Neural progenitor cell (in vitro differentiated cells): ENCODE measurements around the gene PRG3. TPM values are rescaled to one million over a fixed set of nuclear protein-coding genes. Genes with fewer than 3 reads are reported as not detected.

Source experiments
- DNase-seq: peaks from one replicate; pipeline ENCODE4 v3.0.0-alpha.2; 2016; ENCODE audit warnings: low spot score
- H2AFZ ChIP-seq: fragments of 200-600 bp; sonication (generic); replicated peaks from 2 replicates; pipeline ENCODE4 v1.6.1; 2016; ENCODE audit warnings: antibody characterized with exemption
- H3F3A ChIP-seq: fragments of 200-600 bp; sonication (generic); 2 replicates; pipeline ENCODE4 v1.6.1; 2016; ENCODE audit warnings: antibody characterized with exemption, low read depth
- H3K27ac ChIP-seq: fragments of 200-600 bp; sonication (generic); 2 replicates; pipeline ENCODE4 v1.5.1; 2016; ENCODE audit warnings: mild to moderate bottlenecking
- H3K27me3 ChIP-seq: fragments of 200-600 bp; sonication (generic); 2 replicates; pipeline ENCODE4 v1.6.1; 2016; ENCODE audit warnings: mild to moderate bottlenecking, moderate library complexity
- H3K36me3 ChIP-seq: fragments of 200-600 bp; sonication (generic); 2 replicates; pipeline ENCODE4 v1.5.1; 2016
- H3K4me1 ChIP-seq: fragments of 200-600 bp; sonication (generic); 2 replicates; pipeline ENCODE4 v1.6.1; 2016; ENCODE audit warnings: mixed run types
- H3K4me2 ChIP-seq: fragments of 200-600 bp; sonication (generic); 2 replicates; pipeline ENCODE4 v1.6.1; 2016
- H3K4me3 ChIP-seq: fragments of 200-600 bp; sonication (generic); 2 replicates; pipeline ENCODE4 v1.5.1; 2016
- H3K79me2 ChIP-seq: fragments of 200-600 bp; sonication (generic); 2 replicates; pipeline ENCODE4 v1.6.1; 2016; ENCODE audit warnings: low read depth
- H3K9ac ChIP-seq: fragments of 200-600 bp; sonication (generic); 2 replicates; pipeline ENCODE4 v1.6.1; 2016
- H3K9me3 ChIP-seq: fragments of 200-600 bp; sonication (generic); 2 replicates; pipeline ENCODE4 v1.5.1; 2016; ENCODE audit warnings: low read depth
- H4K20me1 ChIP-seq: fragments of 200-600 bp; sonication (generic); 2 replicates; pipeline ENCODE4 v1.6.1; 2016; ENCODE audit warnings: low read depth
- H3K27ac Mint-ChIP-seq: 3 replicates; pipeline ENCODE4 v1.8.0; 2021; ENCODE audit warnings: mixed read lengths
- H3K27me3 Mint-ChIP-seq: 2 replicates; pipeline ENCODE4 v1.8.0; 2022; ENCODE audit warnings: low read depth, mild to moderate bottlenecking, inconsistent platforms, moderate library complexity, mixed read lengths; ENCODE audit not compliant: insufficient read depth
- H3K36me3 Mint-ChIP-seq: 3 replicates; pipeline ENCODE4 v1.8.0; 2021; ENCODE audit warnings: mixed read lengths
- H3K4me1 Mint-ChIP-seq: 3 replicates; pipeline ENCODE4 v1.8.0; 2021; ENCODE audit warnings: mixed read lengths
- H3K4me3 Mint-ChIP-seq: 3 replicates; pipeline ENCODE4 v1.8.0; 2021; ENCODE audit warnings: mild to moderate bottlenecking, moderate library complexity, mixed read lengths
- H3K9me3 Mint-ChIP-seq: 3 replicates; pipeline ENCODE4 v1.8.0; 2020; ENCODE audit warnings: mixed read lengths
- CTCF ChIP-seq: fragments of 200-600 bp; sonication (generic); IDR thresholded peaks from 2 replicates; pipeline ENCODE4 v1.5.1; 2017; ENCODE audit warnings: antibody characterized with exemption, mild to moderate bottlenecking
- EZH2 ChIP-seq: fragments of 200-600 bp; sonication (generic); IDR thresholded peaks from 2 replicates; pipeline ENCODE4 v1.6.1; 2017; ENCODE audit warnings: antibody characterized with exemption, mild to moderate bottlenecking, moderate library complexity
- EZH2phosphoT487 ChIP-seq: fragments of 200-600 bp; sonication (generic); IDR thresholded peaks from 2 replicates; pipeline ENCODE4 v1.6.1; 2017; ENCODE audit warnings: antibody characterized with exemption
- total RNA-seq: library from RNA; depleted of rRNA; stranded (reverse); fragments of >200 nt; gene quantifications from 2 replicates; pipeline ENCODE4 v1.2.3, GENCODE V29; 2015; ENCODE audit warnings: low replicate concordance

The PRG3 gene
- total RNA-seq, 1 donor from 2014 or later, result not detected

- Mint-ChIP-seq H3K4me1 (no peaks in the 10 kb centered on the region), H3K4me3 (no peak overlapping the region), H3K27me3 (peaks cover 18% of the 10 kb centered on the region), H3K27ac (no peak overlapping the region), H3K36me3 (no peaks in the 10 kb centered on the region), H3K9me3 (no peaks in the 10 kb centered on the region)
- Histone ChIP-seq H3K4me3 (no peak overlapping the region), H3K4me2 (no peak overlapping the region), H3K27me3 (peaks cover 14% of the 10 kb centered on the region), H2AFZ (no peak overlapping the region), H3K9me3 (no peaks in the 10 kb centered on the region), H3K36me3 (no peaks in the 10 kb centered on the region), H3K79me2 (no peaks in the 10 kb centered on the region), H3F3A (no peaks in the 10 kb centered on the region), H3K27ac (no peak overlapping the region), H4K20me1 (no peaks in the 10 kb centered on the region), H3K9ac (no peak overlapping the region), H3K4me1 (no peaks in the 10 kb centered on the region)
- no peak for TF ChIP-seq CTCF
- DNase-seq, result no peak
Measured at GRCh38 chr11:57375490-57375889, 5.5 kb downstream of the PRG3 start.

- Histone ChIP-seq H2AFZ (no peak overlapping the region), H3F3A (no peaks in the 10 kb centered on the region), H3K4me3 (no peak overlapping the region), H3K4me1 (no peaks in the 10 kb centered on the region), H3K9ac (no peak overlapping the region), H3K27ac (no peak overlapping the region), H4K20me1 (no peaks in the 10 kb centered on the region), H3K36me3 (no peaks in the 10 kb centered on the region), H3K27me3 (peaks cover 14% of the 10 kb centered on the region), H3K9me3 (no peaks in the 10 kb centered on the region), H3K4me2 (no peak overlapping the region), H3K79me2 (no peaks in the 10 kb centered on the region)
- no peak overlapping the region for H3K27ac Mint-ChIP-seq
- TF ChIP-seq EZH2 (no peak), CTCF (no peak), EZH2phosphoT487 (no peak)
- H3K4me3 Mint-ChIP-seq, result no peak overlapping the region
- no peaks in the 10 kb centered on the region for H3K36me3 Mint-ChIP-seq
- no peak for DNase-seq
- no peaks in the 10 kb centered on the region for H3K9me3 Mint-ChIP-seq
- peaks cover 15% of the 10 kb centered on the region for H3K27me3 Mint-ChIP-seq
- H3K4me1 Mint-ChIP-seq, result no peaks in the 10 kb centered on the region
Measured at GRCh38 chr11:57374966-57375365, 6.0 kb downstream of the PRG3 start.

GRCh38 chr11:57373146-57373545 is 7.8 kb downstream of the PRG3 start:
- no peak overlapping the region for H3K9ac ChIP-seq
- H2AFZ ChIP-seq, result no peak overlapping the region
- Mint-ChIP-seq H3K9me3 (no peaks in the 10 kb centered on the region), H3K36me3 (no peaks in the 10 kb centered on the region), H3K4me1 (peaks cover 8% of the 10 kb centered on the region), H3K27ac (no peak overlapping the region), H3K4me3 (no peak overlapping the region), H3K27me3 (peaks cover 5% of the 10 kb centered on the region)
- no peaks in the 10 kb centered on the region for H3F3A ChIP-seq
- H3K27ac ChIP-seq, result no peak overlapping the region
- DNase-seq, result no peak
- no peak overlapping the region for H3K4me2 ChIP-seq
- H3K9me3 ChIP-seq, result no peaks in the 10 kb centered on the region
- H3K4me3 ChIP-seq, result no peak overlapping the region
- peaks cover 14% of the 10 kb centered on the region for H3K27me3 ChIP-seq
- H4K20me1 ChIP-seq, result no peaks in the 10 kb centered on the region
- TF ChIP-seq EZH2, result no peak
- TF ChIP-seq EZH2phosphoT487, result no peak
- no peak for TF ChIP-seq CTCF
- H3K36me3 ChIP-seq, result no peaks in the 10 kb centered on the region
- no peaks in the 10 kb centered on the region for H3K79me2 ChIP-seq
- no peaks in the 10 kb centered on the region for H3K4me1 ChIP-seq

GRCh38 chr11:57370941-57371340 is 10.0 kb downstream of the PRG3 start:
- no peaks in the 10 kb centered on the region for H3K9me3 Mint-ChIP-seq

More at GRCh38 chr11:57370941-57371340, 10.0 kb downstream of the PRG3 start:
- no peaks in the 10 kb centered on the region for H4K20me1 ChIP-seq
- Mint-ChIP-seq H3K4me3 (no peak overlapping the region), H3K27ac (no peak overlapping the region), H3K4me1 (peaks cover 20% of the 10 kb centered on the region), H3K27me3 (peaks cover 3% of the 10 kb centered on the region), H3K36me3 (no peaks in the 10 kb centered on the region)
- no peak for DNase-seq
- no peaks in the 10 kb centered on the region for H3K27me3 ChIP-seq
- no peaks in the 10 kb centered on the region for H3K9me3 ChIP-seq
- no peak overlapping the region for H3K4me3 ChIP-seq
- H3K27ac ChIP-seq, result no peak overlapping the region
- no peak overlapping the region for H2AFZ ChIP-seq
- H3K4me1 ChIP-seq, result peaks cover 11% of the 10 kb centered on the region
- peaks cover 3% of the 10 kb centered on the region for H3F3A ChIP-seq
- no peaks in the 10 kb centered on the region for H3K36me3 ChIP-seq
- TF ChIP-seq EZH2phosphoT487 (no peak), EZH2 (no peak), CTCF (no peak)
- no peak overlapping the region for H3K9ac ChIP-seq
- H3K4me2 ChIP-seq, result no peak overlapping the region
- no peaks in the 10 kb centered on the region for H3K79me2 ChIP-seq
